Astrocyte (in vitro differentiated cells and primary cell): ENCODE results near the gene GSTA1.

ENCODE experiments used
- CTCF ChIP-seq: IDR thresholded peaks from 2 replicates; pipeline ENCODE4 v1.5.1; 2011; ENCODE audit warnings: low read depth, mild to moderate bottlenecking, inconsistent platforms, low read length, moderate library complexity; ENCODE audit not compliant: insufficient read depth
- EZH2 ChIP-seq: IDR thresholded peaks from 2 replicates; pipeline ENCODE4 v1.6.1; 2012; ENCODE audit warnings: mild to moderate bottlenecking, low read length, inconsistent platforms; ENCODE audit not compliant: insufficient read depth

- TF ChIP-seq CTCF (no peak), EZH2 (no peak)
Measured at GRCh38 chr6:52779237-52779636, 24.4 kb downstream of the GSTA1 start.
